CD14-positive monocyte (primary cell): ENCODE data around the gene PPFIBP2. TPM values are rescaled to one million over a fixed set of nuclear protein-coding genes. Genes with fewer than 3 reads are reported as not detected.

Source experiments
- DNase-seq, 3 donors: peaks; one replicate each; pipeline ENCODE4 v3.0.0-alpha.2; 2011 to 2022
- H2AFZ ChIP-seq: 2 replicates; pipeline ENCODE4 v1.6.0; 2012; ENCODE audit warnings: mild to moderate bottlenecking, low read depth, low read length, inconsistent platforms; ENCODE audit not compliant: insufficient read depth, poor library complexity, severe bottlenecking
- H3K27ac ChIP-seq, 2 donors: 1 replicate in 1 of 2; 2 replicates in 1 of 2; pipeline ENCODE4 v1.5.1; 2012 to 2013; ENCODE audit warnings: low read length in 2 of 2, control low read depth in 1 of 2, inconsistent platforms in 1 of 2, low read depth in 1 of 2, mild to moderate bottlenecking in 1 of 2
- H3K27me3 ChIP-seq, 2 donors: one replicate each; pipeline versions ENCODE4 v1.6.0 to v1.6.1; 2011 to 2013; ENCODE audit warnings: low read length in 2 of 2; ENCODE audit not compliant: control insufficient read depth in 2 of 2, insufficient read depth in 2 of 2
- H3K36me3 ChIP-seq, 2 donors: replicated peaks in 1 of 2; 1 replicate in 1 of 2; 2 replicates in 1 of 2; pipeline versions ENCODE4 v1.5.1 to v1.6.1; 2012 to 2013; ENCODE audit warnings: low read length in 2 of 2, control low read depth in 1 of 2, inconsistent platforms in 1 of 2, mild to moderate bottlenecking in 1 of 2; ENCODE audit not compliant: insufficient read depth in 2 of 2, control insufficient read depth in 1 of 2
- H3K4me1 ChIP-seq, 2 donors: 1 replicate in 1 of 2; 2 replicates in 1 of 2; pipeline versions ENCODE4 v1.5.1 to v1.6.1; 2012 to 2013; ENCODE audit warnings: low read length in 2 of 2, control low read depth in 1 of 2, inconsistent platforms in 1 of 2, mild to moderate bottlenecking in 1 of 2, moderate library complexity in 1 of 2; ENCODE audit not compliant: insufficient read depth in 2 of 2, control insufficient read depth in 1 of 2
- H3K4me2 ChIP-seq: replicated peaks from 2 replicates; pipeline ENCODE3; 2012; ENCODE audit warnings: low read length, moderate library complexity, mild to moderate bottlenecking; ENCODE audit not compliant: poor library complexity, severe bottlenecking; ENCODE audit errors: extremely low read depth
- H3K4me3 ChIP-seq, 3 experiments: fragments of 200-600 bp in 1 of 3; sonication (generic) in 1 of 3; replicated peaks in 1 of 3; 1 replicate in 2 of 3; 2 replicates in 1 of 3; pipeline ENCODE4 v1.5.1; 2011 to 2013; ENCODE audit warnings: low read length in 3 of 3, mild to moderate bottlenecking in 3 of 3, control low read depth in 2 of 3, low read depth in 2 of 3, inconsistent platforms in 1 of 3, moderate library complexity in 1 of 3
- H3K79me2 ChIP-seq: 2 replicates; pipeline ENCODE4 v1.6.0; 2012; ENCODE audit warnings: mild to moderate bottlenecking, control low read depth, inconsistent platforms, low read length, moderate library complexity; ENCODE audit not compliant: insufficient read depth
- H3K9ac ChIP-seq: 2 replicates; pipeline ENCODE4 v1.6.0; 2017; ENCODE audit warnings: low read length, mild to moderate bottlenecking; ENCODE audit not compliant: insufficient read depth, poor library complexity, severe bottlenecking
- H3K9me3 ChIP-seq, 2 donors: replicated peaks in 1 of 2; 1 replicate in 1 of 2; 2 replicates in 1 of 2; pipeline versions ENCODE4 v1.5.1 to v1.6.1; 2012 to 2013; ENCODE audit warnings: low read length in 2 of 2, control low read depth in 1 of 2; ENCODE audit not compliant: control insufficient read depth in 1 of 2, insufficient read depth in 1 of 2
- H4K20me1 ChIP-seq: 2 replicates; pipeline ENCODE4 v1.6.0; 2012; ENCODE audit warnings: mild to moderate bottlenecking, low read length, control low read depth, moderate library complexity; ENCODE audit not compliant: insufficient read depth
- H3K27ac Mint-ChIP-seq, 7 donors: one replicate each; pipeline ENCODE4 v1.8.0; 2020; ENCODE audit warnings: mild to moderate bottlenecking in 7 of 7, mixed read lengths in 7 of 7, moderate library complexity in 6 of 7, inconsistent platforms in 2 of 7
- H3K27me3 Mint-ChIP-seq, 3 donors: one replicate each; pipeline ENCODE4 v1.8.0; 2021 to 2022; ENCODE audit warnings: low read depth in 3 of 3, mild to moderate bottlenecking in 3 of 3, mixed read lengths in 3 of 3, moderate library complexity in 3 of 3, inconsistent platforms in 1 of 3
- H3K36me3 Mint-ChIP-seq, 2 donors: one replicate each; pipeline ENCODE4 v1.8.0; 2020; ENCODE audit warnings: mixed read lengths in 2 of 2, inconsistent platforms in 1 of 2, mild to moderate bottlenecking in 1 of 2
- H3K4me1 Mint-ChIP-seq: one replicate; pipeline ENCODE4 v1.8.0; 2020; ENCODE audit warnings: mild to moderate bottlenecking, mixed read lengths
- H3K4me3 Mint-ChIP-seq, 2 donors: one replicate each; pipeline ENCODE4 v1.8.0; 2020; ENCODE audit warnings: mild to moderate bottlenecking in 2 of 2, mixed read lengths in 2 of 2, moderate library complexity in 1 of 2
- H3K9me3 Mint-ChIP-seq, 7 donors: one replicate each; pipeline ENCODE4 v1.8.0; 2020 to 2022; ENCODE audit warnings: mixed read lengths in 7 of 7, mild to moderate bottlenecking in 6 of 7, moderate library complexity in 6 of 7, inconsistent platforms in 2 of 7
- WGBS: methylation state at CpG from one replicate; pipeline ENCODE4 v1.1.5; 2013; ENCODE audit warnings: missing lambda C conversion rate; ENCODE audit not compliant: insufficient coverage; 5-methylcytosine and 5-hydroxymethylcytosine counted together
- intact Hi-C, 2 donors: fragments of 100-400 bp; cut with micrococcal nuclease; formaldehyde crosslinking; loops; one replicate each; pipeline versions ENCODE4 v1.15.0 to v1.15.1; 2023
- polyA plus RNA-seq, 3 donors: library from polyadenylated mRNA; depleted of rRNA in 1 of 3; unstranded in 2 of 3; stranded (reverse) in 1 of 3; fragments of 300-500 nt in 2 of 3; fragments of >200 nt in 1 of 3; fragmentation: Illumina TruSeq in 2 of 3; gene quantifications; 1 replicate in 2 of 3; 2 replicates in 1 of 3; pipeline ENCODE4 v1.2.3, GENCODE V29; 2012 to 2021
- TF ChIP-seq, protein P1 (sequence below): fragments of 200-600 bp; IDR thresholded peaks from one replicate; pipeline ENCODE4 v1.8.0; 2022; ENCODE audit warnings: antibody characterized with exemption, mild to moderate bottlenecking

The PPFIBP2 gene
- polyA plus RNA-seq, 3 donors: 5.9 to 41.6 (median 8.6) TPM

DNA sequence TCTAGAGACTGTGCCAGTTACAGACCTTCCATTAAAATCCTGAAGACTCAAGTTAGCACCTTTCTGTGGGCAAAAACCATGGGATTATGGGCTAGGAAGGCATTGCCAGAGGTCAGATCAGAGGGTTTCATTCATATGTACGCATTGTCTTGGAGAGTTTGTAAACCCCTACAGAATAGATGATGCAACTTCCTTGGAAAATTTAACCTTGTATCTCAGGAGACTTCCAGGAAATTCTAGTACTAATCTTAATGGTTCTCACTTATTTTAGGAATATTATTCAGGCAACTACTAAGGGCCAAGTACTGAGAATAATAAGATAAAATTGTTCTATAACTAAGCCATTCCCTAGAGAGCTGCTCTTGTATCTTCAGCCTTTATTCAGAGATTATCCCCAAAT, 21.5 kb upstream of the PPFIBP2 start:
- Histone ChIP-seq H3K4me2 (no peak overlapping the region), H3K36me3 (no peaks in the 10 kb centered on the region), H2AFZ (no peak overlapping the region), H3K9ac (no peak overlapping the region), H3K4me3 (no peak overlapping the region), H3K27ac (no peak overlapping the region), H3K9me3 (no peaks in the 10 kb centered on the region), H3K27me3 (no peaks in the 10 kb centered on the region), H3K79me2 (no peaks in the 10 kb centered on the region), H3K4me1 (peaks cover 29 to 33% of the 10 kb centered on the region in 2 donors), H4K20me1 (no peaks in the 10 kb centered on the region)
- DNase-seq: no peak
- peaks cover 0 to 3% of the 10 kb centered on the region in 2 donors for H3K36me3 Mint-ChIP-seq
- no peak overlapping the region for H3K27ac Mint-ChIP-seq
- 100% methylated on average over 1 of the region's 1 CpG for WGBS
- intact Hi-C loops: loop anchor here in 1 of 2 donors (10.0 kb wide), 1 partner anchor 173 kb away; no protein-coding TSS in a partner anchor
- no peak overlapping the region for H3K4me3 Mint-ChIP-seq
- TF ChIP-seq, protein P1, sequence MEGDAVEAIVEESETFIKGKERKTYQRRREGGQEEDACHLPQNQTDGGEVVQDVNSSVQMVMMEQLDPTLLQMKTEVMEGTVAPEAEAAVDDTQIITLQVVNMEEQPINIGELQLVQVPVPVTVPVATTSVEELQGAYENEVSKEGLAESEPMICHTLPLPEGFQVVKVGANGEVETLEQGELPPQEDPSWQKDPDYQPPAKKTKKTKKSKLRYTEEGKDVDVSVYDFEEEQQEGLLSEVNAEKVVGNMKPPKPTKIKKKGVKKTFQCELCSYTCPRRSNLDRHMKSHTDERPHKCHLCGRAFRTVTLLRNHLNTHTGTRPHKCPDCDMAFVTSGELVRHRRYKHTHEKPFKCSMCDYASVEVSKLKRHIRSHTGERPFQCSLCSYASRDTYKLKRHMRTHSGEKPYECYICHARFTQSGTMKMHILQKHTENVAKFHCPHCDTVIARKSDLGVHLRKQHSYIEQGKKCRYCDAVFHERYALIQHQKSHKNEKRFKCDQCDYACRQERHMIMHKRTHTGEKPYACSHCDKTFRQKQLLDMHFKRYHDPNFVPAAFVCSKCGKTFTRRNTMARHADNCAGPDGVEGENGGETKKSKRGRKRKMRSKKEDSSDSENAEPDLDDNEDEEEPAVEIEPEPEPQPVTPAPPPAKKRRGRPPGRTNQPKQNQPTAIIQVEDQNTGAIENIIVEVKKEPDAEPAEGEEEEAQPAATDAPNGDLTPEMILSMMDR: no peak
- H3K27me3 Mint-ChIP-seq: peaks cover 0 to 3% (median 1%) of the 10 kb centered on the region in 3 donors
- no peaks in the 10 kb centered on the region for H3K9me3 Mint-ChIP-seq
- peaks cover 33% of the 10 kb centered on the region for H3K4me1 Mint-ChIP-seq

DNA sequence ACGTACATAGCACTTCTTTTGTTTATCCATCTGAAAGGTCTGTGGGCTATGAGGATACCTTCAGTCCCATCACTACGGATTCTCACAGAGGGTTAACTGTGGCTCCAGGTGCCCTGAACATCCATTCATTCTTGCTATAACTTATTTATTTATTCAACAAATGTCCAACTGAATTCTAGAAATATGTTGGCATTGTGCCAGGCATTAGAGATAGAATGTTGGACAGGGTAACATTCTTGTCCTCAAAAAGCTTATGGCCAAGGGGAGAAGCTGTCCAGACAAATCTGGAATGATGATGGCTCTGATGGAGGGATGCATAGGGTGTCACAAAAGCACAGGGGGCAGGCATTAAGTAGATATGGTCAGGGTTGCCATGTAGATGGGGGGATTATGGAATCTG, 20.1 kb upstream of the PPFIBP2 start:
- Histone ChIP-seq H4K20me1 (no peaks in the 10 kb centered on the region), H3K27me3 (no peaks in the 10 kb centered on the region), H3K27ac (no peak overlapping the region), H3K4me2 (no peak overlapping the region), H2AFZ (no peak overlapping the region), H3K9ac (no peak overlapping the region), H3K4me1 (peaks cover 43 to 47% of the 10 kb centered on the region in 2 donors), H3K36me3 (no peaks in the 10 kb centered on the region), H3K4me3 (no peak overlapping the region), H3K79me2 (no peaks in the 10 kb centered on the region), H3K9me3 (no peaks in the 10 kb centered on the region)
- no peak for DNase-seq
- WGBS: 100% methylated on average over 1 of the region's 2 CpGs
- Mint-ChIP-seq H3K27ac (no peak overlapping the region), H3K36me3 (no peaks in the 10 kb centered on the region), H3K4me3 (no peak overlapping the region), H3K4me1 (peaks cover 42% of the 10 kb centered on the region), H3K27me3 (peaks cover 0 to 3% (median 1%) of the 10 kb centered on the region in 3 donors), H3K9me3 (no peaks in the 10 kb centered on the region)
- TF ChIP-seq, protein P1: no peak
- intact Hi-C loops: loop anchor here in 1 of 2 donors (10.0 kb wide), 1 partner anchor 171 kb away; no protein-coding TSS in a partner anchor
